Spleen (tissue), 7 donors: Measurements from ENCODE around the gene ZFP62.

Experiments
- CTCF ChIP-seq, 11 experiments: fragments of 200-600 bp in 7 of 11; fragments of 450-650 bp in 4 of 11; sonication (generic) in 4 of 11; IDR thresholded peaks in 8 of 11; conservative IDR thresholded peaks in 3 of 11; 1 replicate in 7 of 11; 2 replicates in 4 of 11; pipeline versions ENCODE4 v1.4.0 to v1.8.0; 2016 to 2021; ENCODE audit warnings: antibody characterized with exemption in 11 of 11, inconsistent platforms in 4 of 11, mild to moderate bottlenecking in 1 of 11
- POLR2A ChIP-seq, 3 donors: fragments of 450-650 bp; IDR thresholded peaks; one replicate each; pipeline ENCODE4 v1.5.1; 2017; ENCODE audit warnings: antibody characterized with exemption in 3 of 3, mild to moderate bottlenecking in 1 of 3
- POLR2AphosphoS5 ChIP-seq, 3 donors: sonication (generic); formaldehyde crosslinking; IDR thresholded peaks; one replicate each; pipeline ENCODE4 v1.5.1; 2017; ENCODE audit warnings: antibody characterized with exemption in 3 of 3
- donor health status: DM: no; HTN: no; CAD: no; lungs with moderate emphysema.
- donor health status: DM: no; HTN: no; CAD: no.
- donor health status: DM: no; HTN: no; CAD: no.

GRCh38 chr5:180860273-180860886 lies 696 bp downstream of the ZFP62 start:
- TF ChIP-seq CTCF (IDR thresholded peaks at IDR 0.05 in 8 of 11, conservative IDR thresholded peaks at IDR 0.05 in 3 of 11) (peak in 4 of 11 experiments; percentile 15 to 39 (median 24)), POLR2A (IDR thresholded peaks at IDR 0.05) (no peak), POLR2AphosphoS5 (IDR thresholded peaks at IDR 0.05) (no peak)
